IPS DF 19.7 (cell line): ENCODE results near the gene SPATA21.
"Not testable (repeated sequence)": the region's sequence is repeated elsewhere in the genome, so short reads cannot be mapped to it uniquely, and the experiment has no call there.

ENCODE experiments used
- DNase-seq: peaks from one replicate; pipeline ENCODE4 v3.0.0-alpha.2; 2013; ENCODE audit warnings: low read depth, low spot score

Gene SPATA21

DNA sequence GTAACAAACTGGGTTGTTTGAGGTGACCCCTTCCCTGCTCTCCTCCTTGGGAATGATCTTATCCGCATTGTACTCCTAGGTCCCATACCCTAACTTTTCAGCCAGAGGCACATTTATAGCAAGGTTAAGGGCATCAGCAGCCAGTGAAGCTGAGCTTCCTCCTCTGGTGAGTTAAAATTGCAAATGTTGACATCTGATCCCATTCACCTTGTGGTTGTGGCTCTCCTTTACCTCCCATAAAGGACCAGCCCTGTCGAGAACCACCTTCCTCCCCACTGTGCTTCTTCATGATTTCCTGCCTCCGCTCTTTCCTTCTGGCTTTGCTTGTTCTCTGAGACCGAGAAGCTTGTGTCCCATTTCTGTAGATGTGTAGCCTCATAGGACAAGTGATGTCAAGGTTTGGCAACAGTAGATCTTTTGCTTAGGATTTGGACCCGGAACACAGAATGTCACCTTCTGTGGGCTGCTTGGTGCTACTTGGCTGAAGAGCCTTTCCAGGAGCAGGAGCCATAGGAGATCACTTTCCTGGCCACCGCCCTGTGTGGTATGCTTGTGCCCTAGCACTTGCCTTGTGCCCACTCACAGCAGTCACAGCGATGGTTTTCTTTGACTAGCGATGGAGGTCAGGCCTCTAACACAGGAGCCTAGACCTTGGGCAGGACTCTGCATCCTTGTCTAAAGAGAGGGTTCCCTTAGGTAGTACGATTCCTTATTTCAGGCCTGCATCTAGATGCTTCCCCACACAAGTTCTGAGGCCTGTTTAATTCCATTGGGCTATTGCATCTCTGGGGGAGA lies 51.4 kb downstream of the SPATA21 start:
- DNase-seq, result no peak

DNA sequence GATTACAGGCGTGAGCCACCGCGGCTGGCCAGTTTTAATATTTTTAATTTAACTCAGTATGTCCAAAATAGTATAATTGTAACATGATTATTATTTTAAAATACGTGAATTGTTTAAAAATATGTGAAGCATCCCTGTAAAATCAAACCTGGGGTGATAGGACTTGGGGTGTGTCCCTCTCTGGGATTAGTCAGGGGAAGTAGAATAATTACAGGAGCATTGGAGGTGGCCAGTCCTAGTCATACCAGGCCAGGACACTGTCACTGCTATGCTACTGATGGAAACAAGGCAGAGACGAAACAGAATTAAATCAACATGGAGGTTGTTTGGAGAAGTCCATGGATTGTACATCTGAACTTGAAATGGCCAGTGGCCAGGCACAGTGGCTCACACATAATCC lies 53.3 kb downstream of the SPATA21 start:
- no peak for DNase-seq

DNA sequence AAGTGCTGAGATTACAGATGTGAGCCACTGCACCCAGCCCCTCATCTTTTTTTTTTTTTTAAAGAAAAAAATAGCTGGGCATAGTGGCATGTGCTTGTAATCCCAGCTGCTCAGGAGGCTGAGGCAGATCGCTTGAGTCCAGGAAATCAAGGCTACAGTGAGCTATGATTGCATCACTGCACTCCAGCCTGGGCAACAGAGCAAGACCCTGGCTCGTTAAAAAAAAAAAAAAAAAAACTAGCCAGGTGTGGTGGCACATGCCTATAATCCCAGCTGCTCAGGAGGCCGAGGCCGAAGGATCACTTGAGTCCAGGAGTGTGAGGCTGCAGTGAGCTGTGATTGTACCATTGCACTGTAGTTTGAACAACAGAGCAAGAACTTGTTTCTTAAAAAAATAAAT lies 56.4 kb downstream of the SPATA21 start:
- DNase-seq, result no peak

DNA sequence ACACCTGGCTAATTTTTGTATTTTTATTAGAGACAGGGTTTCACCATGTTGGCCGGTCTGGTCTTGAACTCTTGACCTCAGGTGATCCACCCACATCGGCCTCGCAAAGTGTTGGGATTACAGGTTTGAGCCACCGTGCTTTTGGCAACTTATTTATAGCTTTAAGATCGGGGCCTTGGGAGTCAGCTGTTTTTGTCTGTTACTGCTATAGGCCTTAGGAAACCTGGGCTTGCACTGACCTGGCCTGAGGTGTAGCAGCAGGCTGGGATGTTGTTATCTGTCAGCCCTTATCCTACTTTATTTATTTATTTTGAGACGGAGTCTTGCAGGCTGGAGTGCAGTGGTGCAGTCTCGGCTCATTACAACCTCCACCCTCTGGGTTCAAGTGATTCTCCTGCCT lies 58.8 kb downstream of the SPATA21 start:
- DNase-seq, result no peak

DNA sequence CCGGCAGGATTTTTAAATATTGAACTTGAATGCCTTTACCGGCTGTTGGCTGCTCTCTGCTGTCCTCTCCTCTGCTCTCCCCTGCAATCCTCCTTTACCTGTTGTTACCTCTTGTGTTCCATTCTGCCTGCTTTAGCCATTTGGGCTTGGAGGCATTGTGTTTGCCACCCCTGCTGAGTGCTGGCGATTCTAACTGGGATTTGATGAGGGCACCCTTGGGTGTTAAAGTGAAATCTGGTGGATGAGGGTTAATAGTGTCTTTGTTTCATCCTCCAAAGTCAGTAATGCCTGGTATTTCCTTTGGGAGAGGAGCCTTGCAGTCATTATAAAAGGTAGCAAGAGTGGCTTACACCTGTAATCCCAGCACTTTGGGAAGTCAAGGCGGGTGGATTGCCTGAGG lies 60.3 kb downstream of the SPATA21 start:
- no peak for DNase-seq

DNA sequence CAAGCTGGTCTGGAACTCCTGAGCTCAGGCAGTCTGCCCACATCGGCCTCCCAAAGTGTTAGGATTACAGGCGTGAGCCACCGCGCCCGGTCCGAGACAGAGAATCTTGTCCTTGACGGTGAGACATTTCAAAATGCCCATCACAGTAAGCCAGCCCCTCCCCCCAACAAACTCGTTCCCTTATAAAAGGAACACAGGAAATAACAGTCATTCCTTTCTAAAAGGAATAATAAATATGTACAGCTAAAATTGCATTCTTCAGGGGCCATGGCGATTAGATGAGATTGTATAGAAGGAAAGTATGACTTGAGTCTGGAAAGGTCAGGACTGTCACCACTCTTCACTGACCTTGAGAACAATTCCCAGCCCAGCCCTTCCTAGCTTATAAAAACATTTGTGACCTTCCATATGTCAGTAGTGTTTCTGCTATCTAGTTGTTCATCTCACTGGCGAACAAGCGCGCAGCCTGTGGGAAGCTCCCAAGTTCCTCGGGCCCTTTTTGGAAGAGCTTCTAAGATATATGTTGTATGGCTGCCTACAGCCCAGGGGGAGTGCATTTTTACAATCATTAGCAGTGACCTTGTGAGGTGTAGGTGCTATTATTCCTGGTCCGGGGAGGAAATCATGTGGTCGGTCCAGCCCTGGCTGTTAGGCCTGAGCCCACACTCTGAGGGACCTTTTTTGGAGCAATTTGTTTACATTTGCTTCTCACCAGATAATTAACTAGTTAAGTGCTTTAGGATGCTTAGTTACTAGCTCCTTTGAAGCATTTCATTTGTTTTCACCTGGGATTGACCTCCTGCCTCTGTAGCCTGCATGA lies 61.5 kb downstream of the SPATA21 start:
- no peak for DNase-seq

DNA sequence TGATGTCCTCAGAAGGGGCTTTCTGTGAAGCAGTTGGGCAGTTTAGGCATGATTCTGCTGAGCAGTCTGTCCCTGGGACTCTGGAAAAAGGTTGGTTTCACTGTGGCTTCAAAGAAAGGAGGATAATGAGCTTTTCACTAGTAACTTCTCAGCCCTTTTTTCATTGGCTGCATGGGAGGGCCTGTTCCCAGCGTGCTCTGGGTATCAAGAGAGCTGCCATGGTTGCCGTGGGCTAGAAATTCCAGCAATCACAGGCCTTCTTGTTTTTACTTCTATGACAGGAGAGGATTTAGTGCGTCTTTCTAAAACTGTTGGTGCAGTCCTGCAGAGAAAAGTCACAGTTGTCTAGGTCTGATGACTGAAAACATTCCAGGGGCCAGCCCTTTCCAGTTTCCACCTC lies 63.0 kb downstream of the SPATA21 start:
- DNase-seq, result no peak

DNA sequence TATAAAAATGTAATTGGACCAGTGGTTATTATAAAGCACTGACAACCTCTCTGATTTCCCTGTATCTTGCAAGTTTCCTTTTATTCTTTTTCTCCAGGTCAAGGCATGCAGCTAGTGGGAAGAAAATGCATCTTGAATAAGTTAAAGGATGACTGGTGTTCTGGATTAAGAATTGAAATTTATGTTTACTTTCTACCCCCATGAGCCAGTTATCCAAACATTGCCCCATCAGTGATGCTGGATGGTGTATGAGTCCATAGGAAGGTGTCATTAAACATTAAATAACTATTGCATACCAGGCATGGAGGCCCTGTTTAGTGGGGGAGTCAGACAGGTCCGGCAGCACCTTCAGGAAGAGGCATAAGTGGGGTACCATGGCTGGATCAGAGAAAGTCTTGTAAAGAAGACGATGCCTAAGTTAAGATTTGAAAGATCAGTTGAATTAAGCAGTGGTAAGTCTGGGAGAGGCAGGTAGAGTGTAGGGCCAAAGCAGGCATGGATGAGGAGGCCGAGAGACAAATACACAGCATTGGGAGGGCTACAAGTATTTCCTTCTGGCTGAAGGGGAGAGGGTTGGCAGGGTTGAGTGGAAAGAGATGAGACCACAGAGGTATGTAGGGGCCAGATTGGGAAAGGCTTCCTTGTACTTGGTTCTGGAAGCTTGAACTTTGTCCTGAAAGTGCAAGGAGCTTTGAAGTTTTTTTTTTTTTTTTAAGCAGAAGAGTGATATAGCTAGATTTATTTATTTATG lies 64.5 kb downstream of the SPATA21 start:
- DNase-seq, result no peak

DNA sequence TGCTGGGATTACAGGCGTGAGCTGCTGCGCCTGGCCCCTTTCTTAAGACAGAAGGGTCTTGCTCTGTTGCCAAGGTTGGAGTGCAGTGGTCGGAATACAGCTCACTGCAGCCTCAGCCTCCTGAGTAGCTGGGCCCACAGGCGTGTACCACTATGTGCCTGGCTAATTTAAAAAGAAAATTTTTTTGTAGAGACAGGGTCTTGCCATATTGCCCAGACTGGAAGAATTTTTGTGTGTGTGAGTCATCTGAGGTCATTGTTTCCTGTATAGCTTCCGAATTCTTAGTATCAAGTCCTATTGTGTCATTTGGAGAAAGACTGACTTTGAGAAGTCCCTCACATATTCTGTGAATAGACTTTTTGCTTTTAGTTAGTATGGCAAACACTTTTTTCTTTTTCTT lies 65.5 kb downstream of the SPATA21 start:
- DNase-seq, result no peak

DNA sequence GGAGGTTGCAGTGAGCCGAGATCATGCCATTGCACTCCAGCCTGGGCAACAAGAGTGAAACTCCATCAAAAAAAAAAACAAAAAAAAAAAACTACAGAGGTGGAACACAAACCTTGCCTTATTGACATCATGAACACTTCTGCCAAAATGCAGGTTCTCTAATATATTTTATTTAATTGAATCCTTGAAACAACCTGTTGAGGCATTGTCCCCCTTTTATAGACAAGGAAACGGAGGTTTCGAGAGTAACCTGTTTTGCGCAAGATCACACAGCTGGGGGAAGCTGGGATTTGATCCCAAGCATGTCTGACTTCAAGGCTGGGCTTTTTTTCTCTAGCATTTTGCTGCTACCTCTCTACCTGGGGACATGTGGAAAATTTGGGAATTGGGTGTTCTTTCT lies 67.4 kb downstream of the SPATA21 start:
- no peak for DNase-seq

DNA sequence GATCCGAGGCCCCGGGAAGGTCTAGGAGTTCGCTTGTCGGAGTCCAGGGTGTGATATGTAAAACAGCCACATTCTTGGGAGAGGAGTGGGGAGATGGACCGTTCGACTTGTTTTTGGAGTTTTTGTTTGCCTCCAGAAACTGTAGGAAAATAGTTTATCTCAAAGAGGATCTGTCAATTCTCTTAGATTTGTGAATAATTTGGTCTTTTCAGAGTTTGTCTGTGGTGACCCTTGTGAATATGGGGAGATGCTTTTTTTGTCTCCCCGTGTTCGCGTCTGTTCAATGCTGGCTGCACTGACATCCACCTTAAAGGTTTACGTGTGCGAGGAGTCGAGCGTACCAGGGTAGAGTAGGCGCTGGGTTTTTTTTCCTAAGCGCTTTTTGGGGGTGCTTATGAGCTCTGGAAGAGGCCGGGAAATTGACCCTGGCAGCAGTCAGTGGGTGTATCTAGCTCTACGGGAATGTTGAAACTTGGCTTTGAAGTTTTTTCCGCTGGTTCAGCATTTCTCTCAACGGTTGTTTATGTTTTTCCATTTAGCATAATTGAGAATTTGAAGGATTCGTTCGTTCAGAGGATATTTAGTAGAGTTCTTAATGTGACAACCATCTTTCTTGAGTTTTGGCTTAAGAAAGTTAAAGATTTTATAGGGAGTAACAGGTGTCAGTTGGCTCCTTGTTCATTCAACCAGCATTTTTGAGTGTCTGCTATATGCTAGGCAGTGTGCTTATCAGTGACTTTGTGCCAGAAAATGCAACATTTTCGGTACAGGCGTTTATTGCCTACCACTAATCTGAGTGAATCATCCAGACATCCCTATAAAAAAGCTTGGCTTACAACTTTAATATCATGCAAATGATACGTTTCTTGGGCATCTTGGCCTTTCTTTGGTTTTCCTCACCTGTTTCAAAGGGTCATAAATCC lies 69.0 kb downstream of the SPATA21 start:
- no peak for DNase-seq

DNA sequence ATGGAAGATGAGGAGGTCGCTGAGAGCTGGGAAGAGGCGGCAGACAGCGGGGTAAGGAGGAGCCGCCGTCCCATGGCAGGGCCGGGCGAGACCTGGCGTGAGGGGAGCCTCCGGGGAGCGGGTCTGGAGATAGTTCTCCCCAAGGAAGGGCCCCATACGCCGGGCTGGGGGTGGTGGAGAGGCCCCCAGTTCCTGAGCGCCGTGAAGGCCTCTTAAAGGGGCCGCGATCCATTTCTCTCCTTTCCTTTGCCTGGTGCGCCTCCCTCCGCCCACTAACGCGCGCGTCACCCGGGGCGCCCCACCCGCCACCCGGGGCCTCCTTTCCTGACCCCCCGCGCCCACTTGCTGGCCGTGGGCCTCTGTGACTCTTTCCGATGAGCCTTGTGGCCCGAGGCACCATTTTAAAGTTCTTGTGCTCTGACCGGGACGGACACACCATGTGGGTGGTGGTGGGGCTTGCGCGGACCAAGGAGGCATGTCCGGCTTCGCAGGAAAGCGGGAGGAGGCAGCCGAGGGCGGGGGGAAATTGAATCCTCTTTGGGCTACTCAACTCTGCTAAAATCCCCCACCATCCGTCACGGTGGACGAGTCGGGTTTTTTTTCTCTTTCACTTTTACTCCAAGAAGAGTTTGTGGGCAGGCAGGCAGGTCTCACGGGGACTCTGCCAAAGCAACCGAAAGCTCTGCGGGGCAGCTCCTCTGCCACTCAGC lies 69.8 kb downstream of the SPATA21 start:
- no peak for DNase-seq

DNA sequence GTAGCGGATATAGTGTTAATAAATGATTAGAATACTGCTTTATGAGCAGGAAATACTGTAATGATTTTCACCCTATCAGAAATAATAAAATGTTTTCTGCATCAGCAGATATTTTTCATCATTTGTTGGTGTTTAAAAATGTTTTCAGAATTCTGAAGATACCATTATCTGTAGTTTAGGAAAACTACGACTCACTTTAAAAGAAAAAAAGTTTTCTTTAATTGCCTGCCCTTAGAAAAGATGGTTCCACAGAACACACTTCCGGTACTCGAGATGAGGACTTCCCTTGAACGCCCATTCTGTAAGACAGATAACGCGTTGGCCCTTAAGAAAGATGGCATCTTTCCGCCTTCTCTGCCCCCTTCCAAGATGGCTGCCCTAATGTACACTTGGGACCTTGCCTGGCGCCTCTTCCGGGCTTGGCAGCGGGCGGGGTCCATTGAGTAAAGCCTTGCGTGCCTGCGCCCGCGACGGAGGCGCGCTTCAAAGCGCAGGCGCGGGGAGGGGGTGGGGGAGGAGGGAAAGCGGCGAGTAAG lies 70.4 kb downstream of the SPATA21 start, which contains the start of gene SZRD1:
Gene SZRD1 (plus strand): TSS at position 521 of the 536 bp plus-strand sequence. CDS start 16 bp downstream, outside the sequence.
- DNase-seq, result peak; percentile 98

DNA sequence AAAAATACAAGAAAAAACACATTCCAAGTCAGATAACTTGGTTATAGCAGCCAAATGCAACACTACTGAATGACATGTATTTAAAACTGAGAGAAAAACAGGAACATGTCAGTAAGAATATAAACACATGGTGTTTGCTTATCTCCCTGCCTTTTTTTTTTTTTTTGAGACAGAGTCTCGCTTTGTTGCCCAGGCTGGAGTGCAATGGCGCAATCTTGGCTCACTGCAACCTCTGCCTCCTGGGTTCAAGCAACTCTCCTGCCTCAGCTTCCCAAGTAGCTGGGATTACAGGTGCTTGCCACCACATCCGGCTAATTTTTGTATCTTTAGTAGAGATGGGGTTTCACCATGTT lies 72.1 kb downstream of the SPATA21 start:
- DNase-seq, result not testable (repeated sequence)

DNA sequence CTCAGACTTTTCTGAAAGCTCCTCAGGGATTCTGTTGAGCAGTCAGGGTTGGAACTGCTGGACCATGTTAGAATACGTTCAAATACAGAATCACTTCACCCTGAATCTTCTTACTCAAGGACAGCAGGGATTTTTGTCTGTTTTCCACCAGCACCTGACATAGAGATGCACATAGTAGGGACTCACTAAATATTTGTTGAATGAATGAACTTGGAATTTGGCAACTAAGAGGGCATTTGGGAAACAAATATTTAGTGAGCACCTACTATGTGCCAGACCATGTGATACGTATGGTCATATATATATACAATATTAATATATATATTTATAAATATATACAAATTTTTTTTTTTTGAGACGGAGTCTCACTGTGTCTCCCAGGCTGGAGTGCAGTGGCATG lies 80.4 kb downstream of the SPATA21 start:
- no peak for DNase-seq

DNA sequence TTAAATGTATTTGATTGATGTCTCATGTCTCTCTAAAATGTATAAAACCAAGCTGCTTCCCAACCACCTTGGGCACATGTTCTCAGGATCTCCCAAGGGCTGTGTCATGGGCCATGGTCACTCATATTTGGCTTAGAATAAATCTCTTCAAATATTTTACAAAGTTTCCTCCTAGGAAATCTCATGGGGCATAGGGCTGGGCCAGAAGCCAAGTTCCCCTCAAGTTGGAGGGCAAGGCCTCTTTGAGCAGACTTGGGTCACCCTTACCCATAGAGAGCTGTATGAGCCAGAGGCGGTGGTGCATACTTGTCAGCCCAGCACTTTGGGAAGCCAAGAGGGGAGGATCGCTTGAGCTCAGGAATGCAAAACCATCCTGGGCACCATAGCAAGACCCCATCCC lies 82.6 kb downstream of the SPATA21 start:
- DNase-seq, result no peak

DNA sequence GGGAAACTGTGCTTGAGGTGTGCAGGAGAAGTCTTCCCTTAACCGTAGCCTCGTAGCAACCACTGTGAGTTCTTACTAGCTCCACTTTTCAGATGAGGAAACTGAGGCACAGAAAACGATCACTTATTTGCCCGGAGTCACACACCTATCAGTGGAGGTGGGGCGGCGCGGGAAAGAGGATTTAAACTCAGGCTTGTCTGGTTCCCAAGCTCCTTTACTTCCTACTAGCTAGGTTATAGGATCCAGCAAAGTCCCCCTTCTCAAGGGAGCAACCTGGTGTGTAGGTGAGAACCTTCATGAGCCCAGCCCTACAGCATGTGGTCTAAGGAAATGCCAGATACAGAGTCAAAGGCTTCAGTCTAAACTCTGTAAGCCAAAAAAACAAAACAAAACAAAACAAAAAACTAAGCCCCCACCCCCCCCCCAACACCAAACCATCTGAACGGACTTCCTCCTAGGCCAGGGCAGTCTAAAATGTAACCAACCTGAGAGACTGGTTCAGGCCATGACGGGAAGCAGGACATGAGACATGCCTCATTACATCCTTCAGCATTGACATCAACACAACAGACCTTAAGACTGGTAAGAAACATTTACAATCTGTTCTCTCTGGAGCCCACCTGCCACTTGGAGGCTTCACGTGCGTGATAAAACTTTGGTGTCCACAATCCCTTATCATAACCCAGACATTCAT lies 84.2 kb downstream of the SPATA21 start:
- no peak for DNase-seq

DNA sequence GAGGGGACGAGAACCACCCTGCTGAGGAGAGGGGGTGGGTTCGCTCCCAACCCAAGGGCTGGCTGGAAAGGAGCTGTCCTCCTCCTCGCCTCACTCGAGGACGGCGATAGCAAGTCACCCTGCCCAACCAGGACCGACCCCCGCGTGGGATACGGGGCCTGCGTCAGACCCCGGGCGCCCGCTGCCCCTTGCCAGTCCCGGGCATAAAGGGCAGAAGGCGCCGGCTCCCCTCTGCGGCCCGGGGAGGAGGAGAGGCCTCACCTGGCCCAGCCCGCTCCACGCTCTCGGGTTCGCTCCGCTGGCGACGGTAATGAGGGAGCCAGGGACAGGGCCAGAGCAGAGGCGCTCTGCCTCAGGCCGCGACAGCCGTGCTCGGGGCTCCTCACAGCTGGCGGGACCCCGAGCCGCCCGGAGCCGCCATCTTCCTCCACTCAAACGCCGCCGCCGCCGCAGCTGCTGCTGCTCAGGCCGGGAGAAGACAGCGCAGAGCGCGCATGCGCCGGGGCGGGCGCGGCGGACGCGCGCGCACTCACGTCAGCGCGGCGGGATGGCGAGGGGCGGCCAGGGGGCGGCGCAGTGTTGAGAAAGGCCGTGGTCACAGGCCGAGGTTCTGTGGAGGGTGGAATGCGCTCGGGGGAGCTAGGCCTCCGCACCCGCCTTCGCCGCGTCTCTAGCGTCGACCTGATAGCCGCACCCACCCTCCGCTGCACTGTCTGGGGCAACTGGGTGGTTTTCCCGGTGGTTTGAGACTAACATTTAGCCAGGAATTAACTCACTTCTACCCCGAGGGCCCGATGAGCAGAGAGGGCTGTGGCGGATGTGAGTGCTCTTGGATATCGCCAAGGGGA lies 85.0 kb downstream of the SPATA21 start, which contains the start of gene FBXO42:
Gene FBXO42 (minus strand): TSS at position 487 of the 848 bp plus-strand sequence. CDS start 37,062 bp downstream, outside the sequence.
- DNase-seq, result peak; percentile 35
